NCI-H2227 (cell line): ENCODE data around the gene KLK11.
A peak's percentile ranks its signal among the peaks of the same experiment; 100 is the strongest.

Experiments
- DNase-seq: peaks from one replicate; lab custom pipeline; 2025; ENCODE audit not compliant: unreplicated experiment; lab: John Stamatoyannopoulos, UW

Gene KLK11, protein sequence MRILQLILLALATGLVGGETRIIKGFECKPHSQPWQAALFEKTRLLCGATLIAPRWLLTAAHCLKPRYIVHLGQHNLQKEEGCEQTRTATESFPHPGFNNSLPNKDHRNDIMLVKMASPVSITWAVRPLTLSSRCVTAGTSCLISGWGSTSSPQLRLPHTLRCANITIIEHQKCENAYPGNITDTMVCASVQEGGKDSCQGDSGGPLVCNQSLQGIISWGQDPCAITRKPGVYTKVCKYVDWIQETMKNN

DNA sequence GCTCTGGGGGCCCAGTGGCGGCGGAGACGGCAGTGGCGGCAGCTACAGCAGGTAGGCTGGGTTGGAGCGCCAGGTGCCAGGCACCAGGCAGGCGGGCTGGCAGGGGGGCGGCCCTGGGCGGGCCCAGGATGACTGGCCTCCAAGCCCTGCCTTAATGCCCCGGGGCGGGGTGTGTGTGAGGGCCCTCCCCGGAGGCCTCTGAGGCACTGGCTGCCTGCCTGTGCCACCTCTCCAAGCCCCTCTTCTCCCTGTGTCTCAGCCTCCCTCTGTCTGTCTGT is at the start of gene KLK11:
Gene KLK11 (minus strand): TSS at position 63 of the 278 bp plus-strand sequence. CDS start 985 bp downstream, outside the sequence.
- no peak for DNase-seq

- no peak for DNase-seq
These were observed 49.6 kb upstream of the KLK11 start for GRCh38 chr19:51075998-51076397.

DNA sequence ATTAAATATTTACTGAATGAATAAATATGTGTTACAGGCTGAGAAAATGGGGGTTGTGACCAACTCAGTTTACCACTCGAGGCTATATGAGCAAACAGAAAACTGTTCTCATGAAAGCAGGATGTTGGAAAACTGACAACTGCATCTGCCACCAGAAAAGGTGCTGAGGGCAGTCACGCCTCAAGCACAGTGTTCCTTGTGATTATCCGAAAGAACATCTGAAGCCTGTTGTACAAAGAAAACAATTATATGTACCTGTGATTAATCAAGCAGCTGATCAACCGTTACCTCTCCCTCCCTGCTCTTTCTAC is 44.6 kb upstream of the KLK11 start:
- DNase-seq: no peak

DNA sequence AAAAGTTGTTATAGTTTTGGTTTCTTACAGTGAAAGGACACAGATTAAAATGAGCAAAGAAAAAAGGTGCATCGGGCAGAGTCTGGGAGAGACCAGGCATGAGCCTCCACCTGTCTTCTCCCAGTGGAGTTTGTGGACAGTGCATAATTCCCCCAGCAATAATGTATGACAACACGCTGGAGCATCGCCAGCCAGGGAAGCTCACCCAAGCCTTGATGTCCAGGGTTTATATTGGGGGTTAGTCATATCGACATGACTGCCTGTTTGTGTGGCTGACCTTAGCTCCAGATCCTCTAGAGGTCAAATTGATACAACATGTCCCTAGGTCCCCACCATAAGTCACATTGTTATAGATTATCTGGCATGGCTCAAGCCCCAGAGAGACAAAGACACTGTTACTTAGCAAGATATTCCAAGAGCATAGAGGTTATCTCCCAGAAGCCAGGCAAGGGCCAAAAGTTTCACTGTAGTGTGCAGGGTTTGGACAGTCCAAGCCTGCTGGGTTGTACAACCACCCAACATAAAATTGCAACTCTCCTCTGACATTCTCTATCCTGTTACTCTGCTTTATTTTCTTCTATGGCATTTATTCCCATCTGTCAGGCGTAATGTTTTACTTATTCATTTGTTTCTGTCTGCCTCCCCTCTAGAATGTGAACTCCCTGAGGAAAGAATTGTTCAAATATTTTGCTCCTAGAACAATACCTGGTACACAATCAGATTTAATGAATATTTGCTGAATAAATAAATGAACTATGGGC is 44.1 kb upstream of the KLK11 start:
- DNase-seq: no peak

DNA sequence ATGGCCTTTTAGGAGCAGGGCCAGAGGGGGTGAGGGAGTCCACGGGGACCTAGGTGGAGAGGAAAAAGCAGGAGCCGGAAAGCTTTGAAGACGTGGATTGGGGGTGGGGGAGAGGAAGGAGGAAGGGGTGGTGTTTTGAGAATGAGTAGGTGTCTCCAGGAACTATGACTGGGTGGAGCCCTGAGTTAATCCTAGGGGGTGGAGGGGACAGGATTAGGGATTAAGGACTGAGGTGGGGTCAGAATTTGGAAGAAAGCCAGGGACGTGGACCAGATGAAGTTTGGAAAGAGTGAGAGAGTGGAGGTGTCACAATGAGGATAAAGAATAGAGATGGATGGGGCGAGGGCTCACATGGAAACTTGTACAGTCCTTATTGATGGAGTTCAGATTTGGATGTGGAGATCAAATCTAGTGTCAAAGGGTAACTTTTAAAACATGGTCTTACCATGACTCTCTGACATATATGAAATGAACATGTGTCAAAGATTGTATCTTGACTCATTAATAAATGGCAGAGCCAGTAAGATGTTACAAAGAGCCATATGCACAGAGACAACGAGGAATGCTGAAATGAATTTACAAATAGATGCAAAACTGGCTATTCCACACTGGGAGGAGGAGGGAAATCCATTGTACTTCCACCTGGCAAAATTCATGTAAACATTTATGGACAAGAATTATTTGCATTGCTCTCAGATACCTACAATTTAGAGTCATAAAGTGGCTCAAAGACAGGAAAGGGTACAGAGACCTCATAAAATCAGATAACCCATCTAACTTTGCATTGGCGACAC is 40.2 kb upstream of the KLK11 start:
- DNase-seq: no peak

GRCh38 chr19:51065221-51065960 is 39.0 kb upstream of the KLK11 start:
- DNase-seq: no peak

GRCh38 chr19:51064534-51065220 is 38.3 kb upstream of the KLK11 start, which contains the start of gene KLK13:
Gene KLK13, minus strand, starts transcription at chr19:51065092. Its CDS starts 25 bp downstream, at chr19:51065067.
- no peak for DNase-seq

DNA sequence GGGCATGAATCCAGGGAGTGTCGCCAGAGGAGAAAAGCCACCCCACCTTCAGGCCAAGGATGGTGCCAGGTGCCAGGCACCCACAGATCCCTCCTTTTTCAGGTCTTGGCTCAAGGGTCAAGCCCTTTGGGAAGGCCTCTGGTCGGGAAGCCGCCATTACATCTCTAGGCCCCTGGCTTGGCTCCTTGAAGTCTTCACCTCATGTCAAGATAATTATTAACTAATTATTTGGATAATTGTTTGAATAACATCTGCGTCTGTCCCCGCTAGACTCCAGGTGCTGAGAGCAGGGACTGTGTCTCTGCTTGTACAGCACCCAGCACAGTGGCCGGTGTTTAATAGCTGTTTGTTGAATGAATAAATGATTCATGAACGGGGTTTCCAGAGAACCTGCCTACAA is 37.2 kb upstream of the KLK11 start:
- DNase-seq: no peak

GRCh38 chr19:51060973-51061372 is 34.6 kb upstream of the KLK11 start:
- no peak for DNase-seq

DNA sequence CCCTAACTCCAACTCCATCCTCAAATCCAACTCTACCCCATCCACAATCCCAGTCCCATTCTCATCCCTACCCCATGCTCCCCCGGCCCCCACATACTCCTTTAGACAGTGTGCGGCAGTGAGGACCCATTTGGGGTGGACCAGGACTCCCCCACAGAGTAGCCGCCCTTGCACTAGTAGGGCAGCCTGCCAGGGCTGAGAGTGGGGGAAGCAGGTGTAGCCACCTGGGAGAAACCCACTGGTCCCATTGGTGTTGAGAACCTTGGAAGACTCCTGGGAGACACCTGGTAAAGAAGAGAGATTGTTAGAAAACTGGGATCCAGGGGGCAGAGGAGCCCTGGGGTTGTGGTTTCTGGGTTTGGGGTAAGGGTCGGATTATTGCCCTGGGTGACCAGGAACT is 33.9 kb upstream of the KLK11 start:
- no peak for DNase-seq

- no peak for DNase-seq
These were observed 33.3 kb upstream of the KLK11 start for GRCh38 chr19:51059715-51060114.

- no peak for DNase-seq
These were observed 29.4 kb upstream of the KLK11 start for GRCh38 chr19:51055866-51056265.

DNA sequence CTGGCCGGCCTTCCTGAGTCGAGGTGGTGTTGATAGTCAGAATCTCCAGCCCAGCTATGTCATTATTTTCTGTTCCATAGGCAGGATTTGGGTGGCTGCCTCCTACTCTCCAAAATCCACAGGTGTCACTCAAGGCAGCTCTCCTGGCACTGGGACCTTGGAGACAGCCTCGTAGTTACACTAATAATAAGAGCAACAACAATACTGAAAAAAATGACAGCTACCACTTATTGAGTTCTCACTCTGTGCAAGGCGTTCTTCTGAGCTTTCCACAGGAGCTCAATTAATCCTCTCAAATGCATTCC is 20.6 kb upstream of the KLK11 start:
- no peak for DNase-seq

DNA sequence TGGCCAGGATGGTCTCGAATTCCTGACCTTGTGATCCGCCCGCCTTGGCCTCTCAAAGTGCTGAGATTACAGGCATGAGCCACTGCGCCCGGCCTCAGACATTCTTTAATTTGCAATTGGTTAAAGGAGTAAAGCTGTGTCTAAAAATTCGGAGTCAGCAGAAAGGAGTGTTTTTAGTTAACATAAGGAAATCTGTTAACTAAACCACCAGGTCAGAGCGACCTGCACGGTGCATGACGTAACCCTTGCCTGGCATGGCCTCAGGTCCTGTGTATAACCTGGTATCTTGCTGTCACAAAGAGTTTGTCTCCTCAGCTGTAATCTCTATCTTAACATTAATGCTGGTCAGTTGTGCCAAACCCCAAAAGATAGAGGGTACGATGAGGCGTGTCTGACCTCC is 17.9 kb upstream of the KLK11 start:
- no peak for DNase-seq

DNA sequence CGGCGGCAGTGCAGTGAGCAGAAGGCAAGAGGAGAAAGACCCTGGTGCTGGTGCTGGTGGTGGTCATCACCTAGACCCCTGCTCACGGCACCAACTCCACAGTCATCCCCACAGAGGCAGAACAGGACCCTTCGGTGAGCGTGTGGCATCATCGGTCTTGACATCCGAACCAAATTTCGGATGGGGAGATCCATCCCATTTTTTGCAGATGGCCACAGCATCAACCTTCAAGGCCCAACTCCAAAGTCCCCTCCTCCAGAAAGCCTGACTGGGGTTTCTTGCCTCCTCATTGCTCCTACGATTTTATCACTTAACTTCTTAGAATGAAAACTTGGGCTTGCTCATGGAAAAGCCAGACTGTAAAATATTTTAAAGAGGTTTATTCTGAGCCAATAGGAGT is 17.1 kb upstream of the KLK11 start:
- DNase-seq: no peak

DNA sequence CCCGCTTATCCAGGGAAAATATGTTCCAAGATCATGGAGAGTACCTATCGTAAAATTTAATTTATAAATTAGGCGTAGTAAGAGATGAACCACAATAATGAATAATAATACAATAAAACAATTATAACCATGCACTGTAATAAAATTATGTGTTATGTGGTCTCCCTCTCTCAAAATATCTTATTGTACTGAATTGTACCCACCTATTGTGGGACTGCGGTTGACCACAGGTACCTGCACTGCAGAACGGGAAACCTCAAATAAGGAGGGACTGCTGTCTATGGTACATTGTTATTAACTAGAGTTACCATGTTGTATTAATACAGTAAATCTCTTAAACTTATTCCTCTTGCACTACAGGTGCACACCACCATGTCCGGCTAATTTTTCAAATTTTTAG is 13.7 kb upstream of the KLK11 start:
- no peak for DNase-seq

- peak; percentile 31 for DNase-seq
These were observed 10.1 kb upstream of the KLK11 start for GRCh38 chr19:51036519-51036918.

DNA sequence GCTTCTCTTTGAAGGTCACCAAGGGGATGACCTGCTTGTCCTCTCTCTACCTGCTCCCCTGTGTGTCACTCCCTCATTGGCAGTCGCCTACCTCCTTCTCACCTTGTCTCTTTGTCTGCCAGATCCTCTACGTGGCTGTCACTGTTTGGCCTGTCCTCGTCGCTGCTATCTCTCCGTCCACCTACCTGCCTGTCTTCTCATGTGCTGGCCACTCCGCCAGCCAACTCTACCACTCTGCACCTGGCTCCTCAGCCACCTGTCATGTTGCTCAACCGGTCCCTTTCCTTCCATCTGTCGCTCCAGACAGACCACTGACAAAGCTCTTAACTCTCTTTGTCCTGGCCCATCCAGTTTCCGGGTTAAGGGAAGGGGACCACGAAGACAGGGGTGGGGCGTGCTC is 8.3 kb upstream of the KLK11 start, which contains the start of gene KLK12:
Gene KLK12 (minus strand): TSS at position 299 of the 400 bp plus-strand sequence. CDS start 381 bp downstream, outside the sequence.
- DNase-seq: no peak

DNA sequence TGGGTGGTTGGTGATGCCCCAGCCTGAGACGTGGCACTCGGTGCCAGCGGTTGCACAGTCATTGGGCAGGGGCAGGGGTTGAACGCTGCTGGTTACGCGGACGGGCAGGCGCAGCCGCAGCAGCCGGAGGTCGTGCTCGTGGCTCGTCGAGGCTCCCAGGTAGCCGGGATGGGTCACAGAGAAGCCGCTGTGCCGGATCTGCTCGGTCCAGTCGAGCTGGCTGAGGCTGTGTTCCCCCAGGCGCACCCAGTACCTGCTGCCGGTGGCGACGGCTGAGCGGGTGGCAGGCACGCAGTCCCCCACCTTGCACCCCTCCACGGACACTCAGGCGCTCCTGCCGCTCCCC is 5.4 kb upstream of the KLK11 start:
- no peak for DNase-seq

DNA sequence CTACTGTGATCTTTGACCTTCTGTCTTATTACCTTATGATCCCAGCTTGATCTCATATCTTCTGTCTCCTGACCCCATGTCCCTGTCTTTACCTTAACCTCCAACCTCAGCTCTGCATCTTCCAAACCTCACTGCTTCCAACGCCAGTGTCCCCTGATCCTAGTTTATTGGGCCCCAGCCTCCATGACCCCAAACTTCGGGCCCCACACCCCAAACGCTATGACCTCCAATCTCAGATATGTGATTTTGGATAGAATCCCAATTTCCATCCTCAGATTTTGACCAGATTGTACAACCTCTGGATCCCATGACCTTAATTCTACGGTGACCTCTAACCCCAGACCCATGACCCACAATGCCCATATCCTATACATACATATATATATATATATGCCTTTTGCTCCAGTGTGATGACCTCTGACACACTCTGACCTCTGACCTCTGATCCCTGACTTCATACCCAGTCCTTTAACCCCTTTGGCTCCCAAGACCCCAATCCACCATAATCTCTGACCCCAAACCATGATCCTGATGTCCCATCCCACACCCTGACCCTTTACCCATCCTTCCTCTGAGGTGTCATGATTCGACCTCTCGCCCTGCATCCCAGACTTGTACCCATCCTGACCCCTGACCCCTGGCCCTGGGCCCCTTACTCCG is 4.9 kb upstream of the KLK11 start:
- DNase-seq: no peak

DNA sequence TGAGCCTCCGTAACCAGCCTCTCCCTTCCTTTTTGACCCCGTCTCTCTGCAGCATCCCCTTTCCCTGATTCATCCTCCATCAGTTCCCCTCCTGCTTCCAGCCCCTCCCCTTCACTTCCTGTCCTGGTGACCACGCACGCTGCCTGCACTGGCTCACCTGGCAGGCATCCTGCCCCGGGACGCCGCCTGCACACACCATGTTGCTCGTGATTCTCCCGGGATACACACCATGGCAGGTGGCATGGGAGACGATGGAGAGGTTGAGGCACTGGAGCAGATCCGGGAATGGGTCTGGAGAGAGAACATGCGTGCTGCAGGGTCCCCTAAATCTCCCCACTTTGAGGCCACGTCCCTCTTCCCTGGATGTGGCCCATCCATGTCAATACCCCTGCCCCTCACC is 4.2 kb upstream of the KLK11 start:
- no peak for DNase-seq
